Measurements from ENCODE around the gene OR1L8. TPM values are rescaled to one million over a fixed set of nuclear protein-coding genes. Genes with fewer than 3 reads are reported as not detected.
"Not testable (repeated sequence)": the region's sequence is repeated elsewhere in the genome, so short reads cannot be mapped to it uniquely, and the experiment has no call there.

OR1L8 gene
- total RNA-seq, 1 donor from 2014 or later, result 0.74 TPM

- no peak for TF ChIP-seq CTCF (IDR thresholded peaks at IDR 0.05)
- no peak for TF ChIP-seq POLR2AphosphoS5 (IDR thresholded peaks at IDR 0.05; ENCODE audit: insufficient read depth in 1 of 2, low read depth in 1 of 2)
- no peak for TF ChIP-seq POLR2A (IDR thresholded peaks at IDR 0.05)
- no peaks in the 10 kb centered on the region for H3K36me3 ChIP-seq
- no peak for DNase-seq (ENCODE audit: extremely low spot score in 2 of 2)
- no peaks in the 10 kb centered on the region for H3K27me3 ChIP-seq
- intact Hi-C loops (cut with DNase I), result no loop called here
- H3K27ac ChIP-seq, result no peak overlapping the region
- H3K4me1 ChIP-seq, result no peaks in the 10 kb centered on the region
- H3K4me3 ChIP-seq, result no peak overlapping the region
- no peaks in the 10 kb centered on the region for H3K9me3 ChIP-seq
Observed at GRCh38 chr9:122538757-122539156, 44.4 kb downstream of the OR1L8 start.

GRCh38 chr9:122537066-122537465 lies 46.1 kb downstream of the OR1L8 start:
- H3K27ac ChIP-seq; H3K4me3 ChIP-seq; H3K36me3 ChIP-seq; H3K9me3 ChIP-seq; DNase-seq (ENCODE audit: extremely low spot score in 2 of 2); H3K27me3 ChIP-seq; H3K4me1 ChIP-seq; intact Hi-C loops (cut with DNase I): not testable (repeated sequence)

GRCh38 chr9:122536134-122536533 lies 47.0 kb downstream of the OR1L8 start:
- H3K27me3 ChIP-seq, result no peaks in the 10 kb centered on the region
- no peak for DNase-seq (ENCODE audit: extremely low spot score in 2 of 2)
- no peaks in the 10 kb centered on the region for H3K4me1 ChIP-seq
- no peak overlapping the region for H3K4me3 ChIP-seq
- no peaks in the 10 kb centered on the region for H3K9me3 ChIP-seq
- H3K36me3 ChIP-seq, result no peaks in the 10 kb centered on the region
- TF ChIP-seq POLR2AphosphoS5 (IDR thresholded peaks at IDR 0.05; ENCODE audit: insufficient read depth in 1 of 2, low read depth in 1 of 2) (no peak), POLR2A (IDR thresholded peaks at IDR 0.05) (no peak), CTCF (IDR thresholded peaks at IDR 0.05) (no peak)
- intact Hi-C loops (cut with DNase I), result no loop called here
- no peak overlapping the region for H3K27ac ChIP-seq

- H3K27ac ChIP-seq; H3K27me3 ChIP-seq; H3K9me3 ChIP-seq; H3K4me3 ChIP-seq; H3K36me3 ChIP-seq; intact Hi-C loops (cut with DNase I); DNase-seq (ENCODE audit: extremely low spot score in 2 of 2); H3K4me1 ChIP-seq: not testable (repeated sequence)
Observed at GRCh38 chr9:122531157-122531556, 52.0 kb downstream of the OR1L8 start.

- no peaks in the 10 kb centered on the region for H3K9me3 ChIP-seq
- DNase-seq (ENCODE audit: extremely low spot score in 2 of 2), result no peak
- TF ChIP-seq POLR2AphosphoS5 (IDR thresholded peaks at IDR 0.05; ENCODE audit: insufficient read depth in 1 of 2, low read depth in 1 of 2) (no peak), POLR2A (IDR thresholded peaks at IDR 0.05) (no peak), CTCF (IDR thresholded peaks at IDR 0.05) (no peak)
- no peaks in the 10 kb centered on the region for H3K4me1 ChIP-seq
- no peaks in the 10 kb centered on the region for H3K27me3 ChIP-seq
- H3K4me3 ChIP-seq, result no peak within 1 kb of the TSS
- intact Hi-C loops (cut with DNase I), result no loop called here
- H3K27ac ChIP-seq, result no peak within 1 kb of the TSS
- no peaks in the 10 kb centered on the region for H3K36me3 ChIP-seq
Observed at GRCh38 chr9:122527193-122527592, 56.0 kb downstream of the OR1L8 start, which contains the start of gene OR1N1. TSS of gene OR1N1 (minus strand) at chr9:122527293. CDS start at chr9:122527293, 0 bp downstream.

- Histone ChIP-seq H3K27me3 (no peaks in the 10 kb centered on the region), H3K9me3 (no peaks in the 10 kb centered on the region), H3K27ac (no peak overlapping the region), H3K36me3 (no peaks in the 10 kb centered on the region), H3K4me3 (no peak overlapping the region), H3K4me1 (no peaks in the 10 kb centered on the region)
- no peak for DNase-seq (ENCODE audit: extremely low spot score in 2 of 2)
- intact Hi-C loops (cut with DNase I), result no loop called here
- no peak for TF ChIP-seq CTCF (IDR thresholded peaks at IDR 0.05)
- no peak for TF ChIP-seq POLR2AphosphoS5 (IDR thresholded peaks at IDR 0.05; ENCODE audit: insufficient read depth in 1 of 2, low read depth in 1 of 2)
- no peak for TF ChIP-seq POLR2A (IDR thresholded peaks at IDR 0.05)
Observed at GRCh38 chr9:122526602-122527001, 56.6 kb downstream of the OR1L8 start.
